ENCODE measurements around the gene HEATR5A. TPM values are rescaled to one million over a fixed set of nuclear protein-coding genes. Genes with fewer than 3 reads are reported as not detected.

The HEATR5A gene
- total and polyA plus RNA-seq, 2 donors (not counting 1 experiment from before 2014, with no cell fraction given): 4.8 to 22.1 TPM

GRCh38 chr14:31294746-31295405 is 125.5 kb downstream of the HEATR5A start:
- Mint-ChIP-seq H3K27me3 (no peaks in the 10 kb centered on the region), H3K4me3 (no peak overlapping the region), H3K9me3 (ENCODE audit: insufficient read depth) (no peaks in the 10 kb centered on the region), H3K27ac (no peak overlapping the region), H3K4me1 (peaks cover 5% of the 10 kb centered on the region)
- H3K27me3 ChIP-seq (replicated peaks in 1 of 4; ENCODE audit: control extremely low read depth in 1 of 4, control insufficient read depth in 3 of 4, insufficient read depth in 4 of 4, low read length in 3 of 4): no peaks in the 10 kb centered on the region
- DNase-seq: no peak
- H3K4me1 ChIP-seq (ENCODE audit: control insufficient read depth in 2 of 2, insufficient read depth in 2 of 2, low read length in 2 of 2): peaks cover 0 to 5% of the 10 kb centered on the region in 2 donors
- intact Hi-C loops (cut with micrococcal nuclease): no loop called here
- no peak overlapping the region for H3K4me2 ChIP-seq (replicated peaks; ENCODE audit: low read depth, low read length, poor library complexity, severe bottlenecking)
- H3K4me3 ChIP-seq (ENCODE audit: control extremely low read depth in 1 of 5, extremely low read depth in 1 of 5, insufficient read depth in 1 of 5, low read depth in 2 of 5, low read length in 4 of 5): no peak overlapping the region
- H3K9me3 ChIP-seq (ENCODE audit: control extremely low read depth in 1 of 3, control insufficient read depth in 2 of 3, insufficient read depth in 1 of 3, low read length in 2 of 3): no peaks in the 10 kb centered on the region
- H3K27ac ChIP-seq (ENCODE audit: low read length in 2 of 2): no peak overlapping the region
- H3K36me3 ChIP-seq (replicated peaks in 1 of 2; ENCODE audit: control extremely low read depth in 1 of 2, control insufficient read depth in 1 of 2, extremely low read depth in 1 of 2, insufficient read depth in 2 of 2, low read length in 1 of 2): peaks cover 1 to 6% of the 10 kb centered on the region in 2 experiments
- ATAC-seq (ENCODE audit: low read depth): no peak
- WGBS (ENCODE audit: insufficient coverage): 92% methylated on average over 2 of the region's 7 CpGs
- H2AFZ ChIP-seq (ENCODE audit: insufficient read depth, low read depth, low read length, poor library complexity, severe bottlenecking): no peak overlapping the region
- ChIA-PET POLR2A (no interaction called here), CTCF (no interaction called here)
- H3K79me2 ChIP-seq (ENCODE audit: control insufficient read depth, insufficient read depth, low read length): no peaks in the 10 kb centered on the region
- H4K20me1 ChIP-seq (ENCODE audit: control insufficient read depth, insufficient read depth, low read length, poor library complexity, severe bottlenecking): no peaks in the 10 kb centered on the region
- TF ChIP-seq EZH2 (IDR thresholded peaks at IDR 0.05; ENCODE audit: borderline replicate concordance, insufficient read depth, low read depth, low read length, poor library complexity, severe bottlenecking) (no peak), CTCF (IDR thresholded peaks at IDR 0.05) (no peak)
- H3K9ac ChIP-seq (ENCODE audit: low read length): no peak overlapping the region

- Histone ChIP-seq H3K27ac (ENCODE audit: low read length in 2 of 2) (no peak overlapping the region), H3K27me3 (replicated peaks in 1 of 4; ENCODE audit: control extremely low read depth in 1 of 4, control insufficient read depth in 3 of 4, insufficient read depth in 4 of 4, low read length in 3 of 4) (no peaks in the 10 kb centered on the region), H4K20me1 (ENCODE audit: control insufficient read depth, insufficient read depth, low read length, poor library complexity, severe bottlenecking) (no peaks in the 10 kb centered on the region), H3K79me2 (ENCODE audit: control insufficient read depth, insufficient read depth, low read length) (no peaks in the 10 kb centered on the region), H2AFZ (ENCODE audit: insufficient read depth, low read depth, low read length, poor library complexity, severe bottlenecking) (no peak overlapping the region), H3K36me3 (replicated peaks in 1 of 2; ENCODE audit: control extremely low read depth in 1 of 2, control insufficient read depth in 1 of 2, extremely low read depth in 1 of 2, insufficient read depth in 2 of 2, low read length in 1 of 2) (peaks cover 1% of the 10 kb centered on the region in 2 experiments), H3K4me1 (ENCODE audit: control insufficient read depth in 2 of 2, insufficient read depth in 2 of 2, low read length in 2 of 2) (peaks cover 0 to 5% of the 10 kb centered on the region in 2 donors), H3K4me3 (ENCODE audit: control extremely low read depth in 1 of 5, extremely low read depth in 1 of 5, insufficient read depth in 1 of 5, low read depth in 2 of 5, low read length in 4 of 5) (no peak overlapping the region), H3K9ac (ENCODE audit: low read length) (no peak overlapping the region), H3K4me2 (replicated peaks; ENCODE audit: low read depth, low read length, poor library complexity, severe bottlenecking) (no peak overlapping the region), H3K9me3 (ENCODE audit: control extremely low read depth in 1 of 3, control insufficient read depth in 2 of 3, insufficient read depth in 1 of 3, low read length in 2 of 3) (no peaks in the 10 kb centered on the region)
- ChIA-PET POLR2A (no interaction called here), CTCF (no interaction called here)
- no peaks in the 10 kb centered on the region for H3K9me3 Mint-ChIP-seq (ENCODE audit: insufficient read depth)
- DNase-seq (no peak), ATAC-seq (ENCODE audit: low read depth) (no peak)
- H3K27me3 Mint-ChIP-seq: no peaks in the 10 kb centered on the region
- intact Hi-C loops (cut with micrococcal nuclease): no loop called here
- no CpG with 5 or more reads among the region's 3 CpGs for WGBS (ENCODE audit: insufficient coverage)
- H3K27ac Mint-ChIP-seq: no peak overlapping the region
- no peak overlapping the region for H3K4me3 Mint-ChIP-seq
- TF ChIP-seq CTCF (IDR thresholded peaks at IDR 0.05) (no peak), EZH2 (IDR thresholded peaks at IDR 0.05; ENCODE audit: borderline replicate concordance, insufficient read depth, low read depth, low read length, poor library complexity, severe bottlenecking) (no peak)
- H3K4me1 Mint-ChIP-seq: peaks cover 5% of the 10 kb centered on the region
These were observed 127.3 kb downstream of the HEATR5A start for GRCh38 chr14:31292937-31293616.
